ENCODE results near the gene DOCK6.

The DOCK6 gene

DNA sequence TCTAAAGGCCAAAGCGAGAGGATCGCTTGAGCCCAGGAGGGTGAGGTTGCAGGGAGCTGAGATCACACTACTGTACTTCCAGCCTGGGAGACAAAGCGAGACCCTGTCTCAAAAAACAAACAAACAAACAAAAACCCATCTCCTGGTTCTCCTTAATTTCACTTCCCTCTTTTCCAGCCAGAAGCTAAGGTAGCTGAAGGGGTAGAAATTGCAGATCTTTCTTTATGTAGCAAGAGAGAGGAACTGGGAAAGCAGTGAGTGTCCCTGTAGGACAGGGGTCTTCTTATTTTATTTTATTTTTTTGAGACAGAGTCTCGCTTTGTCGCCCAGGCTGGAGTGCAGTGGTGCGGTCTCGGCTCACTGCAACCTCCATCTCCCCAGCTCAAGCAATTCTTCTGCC is 29.1 kb upstream of the DOCK6 start:
- peaks cover 0 to 9% of the 10 kb centered on the region in 2 donors for H3K4me1 ChIP-seq (ENCODE audit: control insufficient read depth in 1 of 2, insufficient read depth in 2 of 2, low read length in 2 of 2)
- no peak overlapping the region for H3K27ac ChIP-seq (ENCODE audit: low read length)
- no peaks in the 10 kb centered on the region for H3K9me3 ChIP-seq (ENCODE audit: control insufficient read depth in 1 of 2, low read length in 2 of 2)
- H3K27me3 ChIP-seq (ENCODE audit: low read depth, low read length), result no peaks in the 10 kb centered on the region
- H3K4me3 ChIP-seq (ENCODE audit: low read depth in 1 of 2, low read length in 2 of 2), result no peak overlapping the region
- H3K36me3 ChIP-seq (ENCODE audit: control insufficient read depth in 1 of 2, insufficient read depth in 2 of 2, low read length in 2 of 2), result no peaks in the 10 kb centered on the region

DNA sequence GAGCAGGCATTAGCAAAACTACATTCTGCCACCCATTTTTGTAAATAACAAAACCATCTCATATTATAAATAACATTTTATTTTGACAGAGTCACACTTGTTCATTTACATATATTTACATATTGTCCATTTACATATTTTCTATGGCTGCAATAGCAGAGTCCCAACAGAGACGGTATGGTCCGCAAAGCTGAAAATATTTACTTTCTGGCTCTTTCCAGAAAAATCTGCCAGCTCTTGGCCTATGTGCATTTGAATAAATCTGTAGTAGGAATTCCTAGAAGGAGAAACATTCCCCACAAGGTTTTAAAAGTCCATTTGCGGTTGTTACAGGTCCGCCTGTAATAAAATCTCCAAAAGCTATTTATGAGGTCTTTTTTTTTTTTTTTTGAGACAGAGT is 27.9 kb upstream of the DOCK6 start:
- Histone ChIP-seq H3K4me1 (ENCODE audit: control insufficient read depth in 1 of 2, insufficient read depth in 2 of 2, low read length in 2 of 2) (peaks cover 0 to 9% of the 10 kb centered on the region in 2 donors), H3K36me3 (ENCODE audit: control insufficient read depth in 1 of 2, insufficient read depth in 2 of 2, low read length in 2 of 2) (no peaks in the 10 kb centered on the region), H3K4me3 (ENCODE audit: low read depth in 1 of 2, low read length in 2 of 2) (no peak overlapping the region), H3K27me3 (ENCODE audit: low read depth, low read length) (no peaks in the 10 kb centered on the region), H3K9me3 (ENCODE audit: control insufficient read depth in 1 of 2, low read length in 2 of 2) (no peaks in the 10 kb centered on the region), H3K27ac (ENCODE audit: low read length) (no peak overlapping the region)

DNA sequence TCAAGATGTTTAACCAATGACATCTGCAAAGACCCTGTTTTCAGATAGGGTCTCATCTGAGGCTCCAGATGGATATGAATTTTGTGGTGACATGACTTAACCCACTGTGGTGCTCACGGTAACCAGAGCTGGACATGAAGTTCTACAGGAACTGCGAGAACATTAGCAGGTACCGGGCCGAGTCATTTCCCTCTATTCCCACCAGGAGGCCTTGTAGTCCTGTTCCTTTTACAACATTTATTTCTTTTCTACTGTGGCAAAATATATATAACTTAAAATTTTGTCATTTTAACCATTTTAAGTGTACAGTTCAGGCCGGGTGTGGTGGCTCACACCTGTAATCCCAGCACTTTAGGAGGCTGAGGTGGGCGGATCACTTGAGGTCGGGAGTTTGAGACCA is 26.0 kb upstream of the DOCK6 start:
- no peaks in the 10 kb centered on the region for H3K27me3 ChIP-seq (ENCODE audit: low read depth, low read length)
- H3K27ac ChIP-seq (ENCODE audit: low read length), result no peak overlapping the region
- no peaks in the 10 kb centered on the region for H3K36me3 ChIP-seq (ENCODE audit: control insufficient read depth in 1 of 2, insufficient read depth in 2 of 2, low read length in 2 of 2)
- H3K9me3 ChIP-seq (ENCODE audit: control insufficient read depth in 1 of 2, low read length in 2 of 2), result no peaks in the 10 kb centered on the region
- H3K4me1 ChIP-seq (ENCODE audit: control insufficient read depth in 1 of 2, insufficient read depth in 2 of 2, low read length in 2 of 2), result peaks cover 0 to 1% of the 10 kb centered on the region in 2 donors
- H3K4me3 ChIP-seq (ENCODE audit: low read depth in 1 of 2, low read length in 2 of 2), result no peak overlapping the region

DNA sequence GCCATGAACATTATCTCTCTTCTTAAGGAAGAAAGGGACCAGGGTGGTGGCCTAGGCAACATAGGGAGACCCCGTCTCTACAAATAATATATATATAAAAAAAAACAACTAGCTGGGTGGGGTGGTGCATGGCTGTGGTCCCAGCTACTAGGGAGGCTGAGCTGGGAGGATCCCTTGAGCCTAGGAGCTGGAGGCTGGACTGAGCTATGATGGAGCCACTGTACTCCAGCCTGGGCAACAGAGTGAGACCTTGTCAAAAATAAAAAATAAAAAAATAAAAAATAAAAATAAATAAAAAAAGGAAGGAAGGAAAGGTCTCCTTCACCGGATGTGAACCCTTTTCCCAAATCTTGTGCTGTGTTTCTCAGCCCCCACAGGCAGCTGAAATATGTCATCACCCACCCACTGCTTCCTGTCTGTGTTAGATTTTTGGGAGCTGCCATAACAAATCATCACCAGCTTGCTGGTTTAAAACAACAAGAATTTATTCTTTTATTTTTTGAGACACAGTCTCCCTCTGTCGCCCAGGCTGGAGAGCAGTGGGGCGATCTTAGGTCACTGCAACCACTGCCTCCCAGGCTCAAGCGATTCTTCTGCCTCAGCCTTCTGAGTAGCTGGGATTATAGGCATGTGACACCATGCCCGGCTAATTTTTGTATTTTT is 24.1 kb upstream of the DOCK6 start:
- H3K4me3 ChIP-seq (ENCODE audit: low read depth in 1 of 2, low read length in 2 of 2), result no peak overlapping the region

DNA sequence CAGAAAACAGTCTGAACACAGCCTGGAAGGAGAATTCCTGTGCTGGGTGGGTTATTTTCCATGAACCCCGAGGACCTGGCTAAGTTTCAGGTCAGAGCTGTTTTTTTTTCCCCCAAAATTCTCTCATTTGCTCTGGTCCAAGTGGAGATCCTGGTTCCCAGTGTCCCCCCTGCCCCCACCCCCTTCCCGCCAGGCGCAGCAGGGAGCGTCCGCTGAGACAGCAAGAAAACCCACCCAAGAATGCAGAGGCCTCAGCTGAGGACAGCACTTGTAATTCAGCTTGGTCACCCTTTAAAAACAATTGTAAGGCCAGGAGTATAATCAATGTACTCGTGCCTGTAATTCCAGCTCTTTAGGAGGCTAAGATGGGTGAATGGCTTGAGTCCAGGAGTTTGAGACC is 22.2 kb upstream of the DOCK6 start:
- no peak overlapping the region for H3K4me3 ChIP-seq (ENCODE audit: low read depth in 1 of 2, low read length in 2 of 2)
- H3K27me3 ChIP-seq (ENCODE audit: low read depth, low read length), result no peaks in the 10 kb centered on the region
- no peaks in the 10 kb centered on the region for H3K36me3 ChIP-seq (ENCODE audit: control insufficient read depth in 1 of 2, insufficient read depth in 2 of 2, low read length in 2 of 2)
- H3K27ac ChIP-seq (ENCODE audit: low read length), result no peak overlapping the region
- no peaks in the 10 kb centered on the region for H3K4me1 ChIP-seq (ENCODE audit: control insufficient read depth in 1 of 2, insufficient read depth in 2 of 2, low read length in 2 of 2)
- no peaks in the 10 kb centered on the region for H3K9me3 ChIP-seq (ENCODE audit: control insufficient read depth in 1 of 2, low read length in 2 of 2)

More for the DNA sequence above, 24.1 kb upstream of the DOCK6 start:
- Histone ChIP-seq H3K27ac (ENCODE audit: low read length) (no peak overlapping the region), H3K9me3 (ENCODE audit: control insufficient read depth in 1 of 2, low read length in 2 of 2) (no peaks in the 10 kb centered on the region), H3K36me3 (ENCODE audit: control insufficient read depth in 1 of 2, insufficient read depth in 2 of 2, low read length in 2 of 2) (no peaks in the 10 kb centered on the region), H3K4me1 (ENCODE audit: control insufficient read depth in 1 of 2, insufficient read depth in 2 of 2, low read length in 2 of 2) (no peaks in the 10 kb centered on the region), H3K27me3 (ENCODE audit: low read depth, low read length) (no peaks in the 10 kb centered on the region)

DNA sequence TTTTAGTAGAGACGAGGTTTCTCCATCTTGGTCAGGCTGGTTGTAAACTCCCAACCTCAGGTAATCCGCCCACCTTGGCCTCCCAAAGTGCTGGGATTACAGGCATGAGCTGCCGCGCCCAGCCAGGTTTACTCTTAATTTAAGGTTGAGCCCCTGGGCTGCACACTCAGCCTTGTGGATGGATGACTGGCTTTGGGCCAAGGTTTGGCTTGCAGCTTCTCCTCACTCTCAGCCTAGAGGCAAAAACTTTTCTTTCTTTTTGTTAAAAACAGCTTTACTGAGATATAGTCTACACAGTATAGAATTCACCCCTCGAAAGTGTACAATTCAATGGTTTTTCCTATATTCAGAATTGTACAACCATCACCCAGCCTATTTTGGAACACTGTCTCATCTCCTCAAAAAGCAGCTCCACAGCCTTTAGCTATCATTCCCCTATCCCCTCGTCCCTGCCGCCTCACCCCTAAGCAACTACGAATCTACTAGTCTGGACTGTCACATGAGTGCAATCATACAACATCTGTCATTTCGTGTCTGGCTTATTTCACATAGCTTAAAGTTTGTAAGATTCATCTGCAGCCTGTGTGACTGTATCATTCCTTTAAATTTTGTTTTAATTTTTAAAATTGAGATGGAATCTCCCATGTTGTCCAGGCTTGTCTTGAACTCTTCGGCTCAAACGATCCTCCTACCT is 19.2 kb upstream of the DOCK6 start:
- Histone ChIP-seq H3K9me3 (ENCODE audit: control insufficient read depth in 1 of 2, low read length in 2 of 2) (no peaks in the 10 kb centered on the region), H3K27me3 (ENCODE audit: low read depth, low read length) (no peaks in the 10 kb centered on the region), H3K27ac (ENCODE audit: low read length) (no peak overlapping the region), H3K36me3 (ENCODE audit: control insufficient read depth in 1 of 2, insufficient read depth in 2 of 2, low read length in 2 of 2) (no peaks in the 10 kb centered on the region), H3K4me1 (ENCODE audit: control insufficient read depth in 1 of 2, insufficient read depth in 2 of 2, low read length in 2 of 2) (no peaks in the 10 kb centered on the region), H3K4me3 (ENCODE audit: low read depth in 1 of 2, low read length in 2 of 2) (no peak overlapping the region)

DNA sequence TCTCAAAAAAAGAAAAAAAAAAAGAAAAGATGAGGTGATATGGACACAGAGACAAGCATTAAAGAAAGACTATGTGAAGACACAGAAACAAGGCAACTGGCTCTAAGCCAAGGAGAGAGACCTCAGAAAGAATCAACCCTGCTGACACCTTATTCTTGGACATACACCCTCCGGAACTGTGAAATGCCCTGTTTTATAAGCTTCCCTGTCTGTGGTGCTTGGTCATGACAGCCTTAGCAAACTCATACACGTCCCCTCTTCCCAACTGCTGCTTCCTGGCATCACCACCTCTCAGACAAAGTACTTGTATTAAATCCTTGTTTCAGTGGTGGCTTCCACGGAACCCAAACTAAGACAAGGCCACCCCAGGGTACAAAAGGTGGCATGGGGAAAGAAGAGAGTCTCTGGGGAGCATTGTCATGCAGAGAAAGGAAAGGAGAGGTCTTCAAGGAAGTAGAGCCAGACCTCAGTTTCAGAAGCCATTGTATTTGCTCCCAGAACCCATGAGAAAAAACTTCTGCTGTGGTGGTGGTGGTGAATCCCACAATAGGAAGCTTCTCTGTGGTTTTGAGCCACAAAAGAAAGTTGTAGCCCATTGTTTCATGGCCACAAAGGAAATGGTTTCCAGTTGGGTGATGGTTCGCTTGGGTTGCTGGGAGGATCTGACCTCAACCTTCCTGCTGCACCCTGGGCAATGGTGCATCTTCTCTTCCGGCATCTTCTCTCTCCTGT is 17.3 kb upstream of the DOCK6 start:
- Histone ChIP-seq H3K4me1 (ENCODE audit: control insufficient read depth in 1 of 2, insufficient read depth in 2 of 2, low read length in 2 of 2) (peaks cover 0 to under 1% of the 10 kb centered on the region in 2 donors), H3K27ac (ENCODE audit: low read length) (no peak overlapping the region), H3K27me3 (ENCODE audit: low read depth, low read length) (no peaks in the 10 kb centered on the region), H3K36me3 (ENCODE audit: control insufficient read depth in 1 of 2, insufficient read depth in 2 of 2, low read length in 2 of 2) (no peaks in the 10 kb centered on the region), H3K4me3 (ENCODE audit: low read depth in 1 of 2, low read length in 2 of 2) (no peak overlapping the region), H3K9me3 (ENCODE audit: control insufficient read depth in 1 of 2, low read length in 2 of 2) (no peaks in the 10 kb centered on the region)

DNA sequence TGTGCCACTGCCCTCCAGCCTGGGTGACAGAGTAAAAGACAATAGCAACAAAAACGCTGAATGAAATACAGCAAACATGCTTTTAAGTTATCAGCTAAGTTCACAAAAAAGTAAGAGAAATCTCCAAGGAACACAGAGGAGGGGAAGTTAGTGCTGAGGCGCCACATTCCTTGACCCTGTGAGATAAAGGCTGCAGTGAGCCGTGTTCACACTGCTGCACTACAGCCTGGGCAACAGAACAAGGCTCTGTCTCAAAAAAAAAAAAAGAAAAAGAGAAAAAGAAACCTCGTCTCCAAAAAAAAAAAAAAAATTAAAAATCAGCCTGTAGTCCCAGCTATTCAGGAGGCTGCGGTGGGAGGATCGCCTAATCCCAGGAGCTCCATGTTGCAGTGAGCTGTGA is 16.3 kb upstream of the DOCK6 start:
- no peak overlapping the region for H3K4me3 ChIP-seq (ENCODE audit: low read depth in 1 of 2, low read length in 2 of 2)
- H3K27me3 ChIP-seq (ENCODE audit: low read depth, low read length), result no peaks in the 10 kb centered on the region
- no peak overlapping the region for H3K27ac ChIP-seq (ENCODE audit: low read length)
- no peaks in the 10 kb centered on the region for H3K9me3 ChIP-seq (ENCODE audit: control insufficient read depth in 1 of 2, low read length in 2 of 2)
- H3K4me1 ChIP-seq (ENCODE audit: control insufficient read depth in 1 of 2, insufficient read depth in 2 of 2, low read length in 2 of 2), result peaks cover 0 to 4% of the 10 kb centered on the region in 2 donors
- no peaks in the 10 kb centered on the region for H3K36me3 ChIP-seq (ENCODE audit: control insufficient read depth in 1 of 2, insufficient read depth in 2 of 2, low read length in 2 of 2)

DNA sequence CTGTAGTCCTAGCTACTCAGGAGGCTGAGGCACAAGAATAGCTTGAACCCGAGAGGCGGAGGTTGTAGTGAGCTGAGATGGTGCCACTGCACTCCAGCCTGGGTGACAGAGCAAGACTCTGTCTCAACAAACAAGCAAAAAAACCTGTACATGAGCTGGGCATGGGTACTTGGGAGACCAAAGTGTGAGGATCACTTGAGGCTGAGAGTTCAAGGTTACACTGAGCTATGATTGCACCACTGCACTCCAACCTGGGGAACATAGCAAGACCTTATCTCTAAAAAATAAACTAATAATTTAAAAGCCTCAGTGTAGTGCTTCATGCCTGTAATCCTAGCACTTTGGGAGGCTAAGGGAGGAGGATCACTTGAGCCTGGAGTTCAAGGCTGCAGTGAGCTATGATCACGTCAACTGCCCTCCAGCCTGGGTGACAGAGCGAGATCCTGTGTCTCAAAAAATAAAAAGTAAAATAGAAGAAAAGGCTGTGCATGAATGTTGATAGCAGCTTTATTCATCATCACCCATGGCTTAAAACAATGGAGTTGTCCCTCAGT is 12.3 kb upstream of the DOCK6 start:
- Histone ChIP-seq H3K36me3 (ENCODE audit: control insufficient read depth in 1 of 2, insufficient read depth in 2 of 2, low read length in 2 of 2) (no peaks in the 10 kb centered on the region), H3K9me3 (ENCODE audit: control insufficient read depth in 1 of 2, low read length in 2 of 2) (no peaks in the 10 kb centered on the region), H3K4me1 (ENCODE audit: control insufficient read depth in 1 of 2, insufficient read depth in 2 of 2, low read length in 2 of 2) (peaks cover 0 to 8% of the 10 kb centered on the region in 2 donors), H3K27me3 (ENCODE audit: low read depth, low read length) (no peaks in the 10 kb centered on the region), H3K4me3 (ENCODE audit: low read depth in 1 of 2, low read length in 2 of 2) (no peak overlapping the region), H3K27ac (ENCODE audit: low read length) (no peak overlapping the region)

DNA sequence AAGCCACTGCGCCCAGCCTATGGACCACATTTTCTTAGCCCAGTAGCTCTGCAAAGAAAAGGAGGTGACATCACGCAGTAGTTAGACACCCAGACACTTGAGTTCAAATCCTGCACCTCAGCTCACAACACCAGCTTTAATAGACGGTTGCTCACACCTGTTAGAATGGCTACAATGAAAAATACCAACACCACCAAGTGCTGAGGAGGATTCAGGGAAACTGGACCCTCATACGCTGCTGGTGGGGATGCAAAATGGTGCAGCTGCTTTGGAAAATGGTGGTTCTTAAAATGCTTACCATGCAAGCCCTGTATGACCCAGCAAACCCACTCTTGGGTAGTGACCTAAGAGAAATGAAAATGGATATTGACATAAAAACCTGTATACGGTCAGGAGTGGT is 11.7 kb upstream of the DOCK6 start:
- Histone ChIP-seq H3K4me3 (ENCODE audit: low read depth in 1 of 2, low read length in 2 of 2) (no peak overlapping the region), H3K9me3 (ENCODE audit: control insufficient read depth in 1 of 2, low read length in 2 of 2) (no peaks in the 10 kb centered on the region), H3K4me1 (ENCODE audit: control insufficient read depth in 1 of 2, insufficient read depth in 2 of 2, low read length in 2 of 2) (peaks cover 0 to 14% of the 10 kb centered on the region in 2 donors), H3K36me3 (ENCODE audit: control insufficient read depth in 1 of 2, insufficient read depth in 2 of 2, low read length in 2 of 2) (no peaks in the 10 kb centered on the region), H3K27me3 (ENCODE audit: low read depth, low read length) (no peaks in the 10 kb centered on the region), H3K27ac (ENCODE audit: low read length) (no peak overlapping the region)

DNA sequence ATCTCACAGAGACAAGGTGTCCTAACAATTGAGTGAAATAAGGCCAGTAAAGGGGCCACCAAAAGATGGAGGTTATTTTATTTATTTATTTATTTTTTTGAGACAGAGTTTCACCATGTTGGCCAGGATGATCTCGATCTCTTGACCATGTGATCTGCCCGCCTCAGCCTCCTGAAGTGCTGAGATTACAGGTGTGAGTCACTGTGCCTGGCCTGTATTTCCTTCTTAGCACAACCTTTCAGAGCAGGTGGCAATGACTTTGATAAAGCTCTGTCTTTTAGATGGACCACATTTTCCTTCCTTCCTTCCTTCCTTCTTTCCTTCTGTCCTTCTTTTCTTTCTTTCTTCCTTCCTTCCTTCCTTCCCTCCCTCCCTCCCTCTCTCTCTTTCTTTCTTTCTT is 11.0 kb upstream of the DOCK6 start:
- H3K36me3 ChIP-seq (ENCODE audit: control insufficient read depth in 1 of 2, insufficient read depth in 2 of 2, low read length in 2 of 2), result no peaks in the 10 kb centered on the region
- no peaks in the 10 kb centered on the region for H3K27me3 ChIP-seq (ENCODE audit: low read depth, low read length)
- H3K27ac ChIP-seq (ENCODE audit: low read length), result no peak overlapping the region
- H3K9me3 ChIP-seq (ENCODE audit: control insufficient read depth in 1 of 2, low read length in 2 of 2), result no peaks in the 10 kb centered on the region
- peaks cover 0 to 19% of the 10 kb centered on the region in 2 donors for H3K4me1 ChIP-seq (ENCODE audit: control insufficient read depth in 1 of 2, insufficient read depth in 2 of 2, low read length in 2 of 2)
- no peak overlapping the region for H3K4me3 ChIP-seq (ENCODE audit: low read depth in 1 of 2, low read length in 2 of 2)
